Tibial artery (tissue), 4 donors: ENCODE measurements around the gene FZR1.

Experiments
- DNase-seq, 2 donors: peaks; one replicate each; pipeline ENCODE4 v3.0.0-alpha.2; 2019
- H3K27ac ChIP-seq, 2 donors: fragments of 200-600 bp; sonication (generic) in 1 of 2; 1 replicate in 1 of 2; 2 replicates in 1 of 2; pipeline ENCODE4 v1.5.1; 2018 to 2019; ENCODE audit warnings: mild to moderate bottlenecking in 1 of 2
- H3K27me3 ChIP-seq, 2 donors: fragments of 200-600 bp; sonication (generic) in 1 of 2; one replicate each; pipeline versions ENCODE4 v1.5.1 to v1.6.0; 2016 to 2019
- H3K36me3 ChIP-seq, 3 donors: fragments of 200-600 bp; sonication (generic) in 2 of 3; one replicate each; pipeline ENCODE4 v1.5.1; 2016 to 2019; ENCODE audit warnings: mild to moderate bottlenecking in 2 of 3
- H3K4me1 ChIP-seq, 4 donors: fragments of 200-600 bp; sonication (generic) in 2 of 4; 1 replicate in 3 of 4; 2 replicates in 1 of 4; pipeline ENCODE4 v1.5.1; 2016 to 2019
- H3K4me3 ChIP-seq, 2 donors: fragments of 200-600 bp; sonication (generic) in 1 of 2; 1 replicate in 1 of 2; 2 replicates in 1 of 2; pipeline ENCODE4 v1.5.1; 2018 to 2019; ENCODE audit warnings: mild to moderate bottlenecking in 2 of 2
- H3K9me3 ChIP-seq, 3 donors: fragments of 200-600 bp; sonication (generic) in 1 of 3; one replicate each; pipeline ENCODE4 v1.5.1; 2016 to 2019
- CTCF ChIP-seq, 2 experiments: fragments of 200-600 bp in 1 of 2; fragments of 450-650 bp in 1 of 2; IDR thresholded peaks; one replicate each; pipeline ENCODE4 v1.5.1; 2017 to 2019; ENCODE audit warnings: antibody characterized with exemption in 2 of 2, mild to moderate bottlenecking in 1 of 2, moderate library complexity in 1 of 2
- intact Hi-C: fragments of 100-400 bp; cut with DNase I; formaldehyde crosslinking; loops from one replicate; pipeline ENCODE4 v1.15.0; 2023; ENCODE audit warnings: low total_unique reads

The FZR1 gene

GRCh38 chr19:3469638-3470499 lies 36.2 kb upstream of the FZR1 start:
- Histone ChIP-seq H3K4me1 (peaks cover 5 to 73% (median 59%) of the 10 kb centered on the region in 4 donors), H3K27ac (peak overlapping the region; percentile 94 to 98), H3K4me3 (no peak overlapping the region), H3K9me3 (no peaks in the 10 kb centered on the region), H3K27me3 (peaks cover 0 to 6% of the 10 kb centered on the region in 2 donors), H3K36me3 (no peaks in the 10 kb centered on the region)
- intact Hi-C loops: loop anchor here (2.0 to 10.0 kb wide), 3 partner anchors 38 to 141 kb away; partner anchors contain the start of gene TBXA2R
- DNase-seq: no peak
- no peak for TF ChIP-seq CTCF (IDR thresholded peaks at IDR 0.05)

- no peak for TF ChIP-seq CTCF (IDR thresholded peaks at IDR 0.05)
- intact Hi-C loops: loop anchor here (2.0 kb wide), 1 partner anchor 142 kb away; no protein-coding TSS in a partner anchor
- no peak for DNase-seq
- Histone ChIP-seq H3K27me3 (peaks cover 0 to 6% of the 10 kb centered on the region in 2 donors), H3K4me1 (peaks cover 5 to 66% (median 54%) of the 10 kb centered on the region in 4 donors), H3K36me3 (no peaks in the 10 kb centered on the region), H3K9me3 (no peaks in the 10 kb centered on the region), H3K4me3 (no peak overlapping the region), H3K27ac (peak overlapping the region; percentile 94 to 98)
These were observed 35.5 kb upstream of the FZR1 start for GRCh38 chr19:3470500-3471128.

GRCh38 chr19:3471954-3472655 lies 34.0 kb upstream of the FZR1 start:
- DNase-seq: no peak
- peak overlapping the region in 1 of 2 donors; percentile 13 for H3K4me3 ChIP-seq
- peak; percentile 89 to 91 for TF ChIP-seq CTCF (IDR thresholded peaks at IDR 0.05)
- peak overlapping the region in 1 of 2 donors; percentile 4 for H3K27ac ChIP-seq
- intact Hi-C loops: loop anchor here (2.0 kb wide), 1 partner anchor 143 kb away; no protein-coding TSS in a partner anchor
- peaks cover 0 to 12% of the 10 kb centered on the region in 2 donors for H3K27me3 ChIP-seq
- no peaks in the 10 kb centered on the region for H3K9me3 ChIP-seq
- peaks cover 5 to 51% (median 40%) of the 10 kb centered on the region in 4 donors for H3K4me1 ChIP-seq
- no peaks in the 10 kb centered on the region for H3K36me3 ChIP-seq

GRCh38 chr19:3474010-3474409 lies 32.1 kb upstream of the FZR1 start:
- no peaks in the 10 kb centered on the region for H3K36me3 ChIP-seq
- no peak overlapping the region for H3K4me3 ChIP-seq
- intact Hi-C loops: no loop called here
- DNase-seq: no peak
- no peak overlapping the region for H3K27ac ChIP-seq
- H3K27me3 ChIP-seq: peaks cover 0 to 12% of the 10 kb centered on the region in 2 donors
- no peak for TF ChIP-seq CTCF (IDR thresholded peaks at IDR 0.05)
- no peaks in the 10 kb centered on the region for H3K9me3 ChIP-seq
- peaks cover 5 to 32% (median 25%) of the 10 kb centered on the region in 4 donors for H3K4me1 ChIP-seq

DNA sequence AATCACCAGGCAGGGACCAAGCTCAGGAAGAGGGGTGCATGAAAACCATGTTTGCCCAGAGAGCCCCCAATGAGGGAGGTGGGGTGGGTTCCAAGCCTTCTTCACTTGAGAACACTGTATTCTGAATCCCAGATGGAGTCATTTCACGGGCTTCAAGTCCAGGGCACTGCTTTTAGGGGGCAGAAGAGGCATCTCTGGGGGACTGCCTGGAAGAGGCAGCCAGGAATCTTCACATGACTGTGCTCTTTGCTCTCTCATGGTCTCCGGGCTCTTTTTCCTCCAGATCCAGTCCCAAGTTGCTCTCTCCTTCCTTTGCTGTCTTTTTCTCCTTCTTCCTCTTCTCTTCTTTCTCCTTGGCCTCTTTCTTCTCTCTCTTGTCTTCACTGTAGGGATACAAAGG lies 31.5 kb upstream of the FZR1 start:
- Histone ChIP-seq H3K4me3 (no peak overlapping the region), H3K27me3 (peaks cover 0 to 12% of the 10 kb centered on the region in 2 donors), H3K9me3 (no peaks in the 10 kb centered on the region), H3K36me3 (no peaks in the 10 kb centered on the region), H3K27ac (no peak overlapping the region), H3K4me1 (peaks cover 5 to 26% (median 21%) of the 10 kb centered on the region in 4 donors)
- no peak for DNase-seq
- intact Hi-C loops: loop anchor here (5.0 kb wide), 1 partner anchor 247 kb away; no protein-coding TSS in a partner anchor
- no peak for TF ChIP-seq CTCF (IDR thresholded peaks at IDR 0.05)
